T-helper 1 cell (primary cell): ENCODE measurements around the gene PTPA.
"Not testable (repeated sequence)": the region's sequence is repeated elsewhere in the genome, so short reads cannot be mapped to it uniquely, and the experiment has no call there.

Experiments used
- DNase-seq, 5 donors: peaks; one replicate each; pipeline ENCODE4 v3.0.0-alpha.2; 2012 to 2020

Gene PTPA

DNA sequence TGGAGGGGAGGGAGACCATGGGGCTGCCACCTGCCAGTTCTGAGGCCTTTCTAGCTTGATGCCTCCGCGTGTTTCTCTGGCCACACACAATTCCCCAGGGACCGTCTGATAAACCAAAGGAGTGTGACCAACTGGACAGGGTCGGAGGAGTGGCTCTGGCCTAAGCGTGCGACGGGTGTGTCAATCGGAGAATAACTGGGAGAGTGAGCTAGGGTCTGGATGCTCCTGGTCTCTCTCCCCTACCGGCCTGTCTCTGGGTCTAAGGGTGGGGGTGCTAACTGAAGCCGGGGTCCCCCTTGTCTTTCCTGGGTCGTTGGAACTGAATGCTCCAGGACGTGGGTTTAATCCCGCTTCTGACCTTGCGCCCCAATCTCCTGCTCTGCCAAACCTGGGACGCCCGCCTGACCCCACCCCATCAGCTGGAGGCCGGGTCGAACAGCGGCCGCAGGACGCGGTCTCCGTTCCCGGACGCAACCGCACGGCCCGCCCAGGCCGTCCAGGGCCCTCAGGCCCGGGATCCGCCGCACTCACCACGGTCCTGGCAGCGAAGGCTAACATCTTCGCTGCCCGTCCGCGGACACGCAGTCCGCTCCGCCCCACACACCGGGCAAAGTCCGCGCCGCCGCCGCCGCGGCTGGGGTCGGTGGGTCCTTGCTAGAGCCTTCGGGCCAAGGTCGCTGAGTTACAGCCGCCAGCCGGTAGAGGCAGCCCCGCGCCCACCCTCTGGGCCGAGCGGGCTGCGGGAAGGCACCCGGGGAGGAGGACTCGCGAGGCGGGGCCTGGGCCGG, 1.1 kb upstream of the PTPA start:
- DNase-seq = no peak

DNA sequence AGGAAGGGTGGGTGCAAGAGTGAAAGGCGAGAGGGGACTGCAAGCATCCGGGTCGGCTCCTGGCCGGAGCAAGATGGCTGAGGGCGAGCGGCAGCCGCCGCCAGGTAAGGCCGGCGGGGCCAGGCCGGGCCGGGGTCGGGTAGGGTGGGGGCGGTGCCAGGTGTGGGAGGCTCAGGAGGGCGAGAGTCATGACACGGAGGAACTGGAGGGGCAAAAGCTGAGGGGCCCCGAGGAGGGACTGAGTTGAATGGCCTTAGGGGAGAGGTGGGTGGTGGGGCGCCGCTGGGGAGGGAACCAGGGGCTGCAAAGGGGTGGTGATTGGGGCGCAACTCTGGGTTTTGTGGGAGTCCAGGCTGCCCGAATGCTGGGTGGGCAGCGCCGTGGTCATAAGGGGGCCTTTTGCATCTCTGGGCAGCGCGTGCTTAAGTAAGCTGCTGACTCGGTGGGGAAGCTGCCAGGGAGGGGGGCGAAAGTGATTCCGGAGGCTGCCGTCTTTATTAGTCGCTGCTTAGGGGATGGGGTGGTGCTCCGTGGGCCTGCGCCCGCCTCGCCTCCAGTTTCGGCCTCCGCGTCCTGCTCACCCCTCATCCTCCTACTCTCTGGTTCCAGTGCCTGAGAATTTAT, 425 bp downstream of the PTPA start:
- DNase-seq = peak in 3 of 5 donors; percentile 13 to 40 (median 19)

DNA sequence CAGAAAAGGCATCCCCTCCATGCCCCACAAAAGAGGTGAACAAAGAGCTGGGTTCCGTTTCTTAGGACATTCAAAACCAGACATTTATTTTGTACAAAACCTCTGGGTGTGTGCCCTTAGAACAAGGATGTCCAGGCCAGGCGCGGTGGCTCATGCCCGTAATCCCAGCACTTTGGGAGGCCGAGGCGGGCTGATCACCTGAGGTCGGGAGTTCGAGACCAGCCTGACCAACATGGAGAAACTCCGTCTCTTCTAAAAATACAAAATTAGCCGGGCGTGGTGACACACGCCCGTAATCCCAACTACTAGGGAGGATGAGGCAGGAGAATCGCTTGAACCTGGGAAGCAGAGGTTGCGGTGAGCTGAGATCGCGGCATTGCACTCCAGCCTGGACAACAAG, 1.3 kb downstream of the PTPA start:
- not testable (repeated sequence) for DNase-seq

DNA sequence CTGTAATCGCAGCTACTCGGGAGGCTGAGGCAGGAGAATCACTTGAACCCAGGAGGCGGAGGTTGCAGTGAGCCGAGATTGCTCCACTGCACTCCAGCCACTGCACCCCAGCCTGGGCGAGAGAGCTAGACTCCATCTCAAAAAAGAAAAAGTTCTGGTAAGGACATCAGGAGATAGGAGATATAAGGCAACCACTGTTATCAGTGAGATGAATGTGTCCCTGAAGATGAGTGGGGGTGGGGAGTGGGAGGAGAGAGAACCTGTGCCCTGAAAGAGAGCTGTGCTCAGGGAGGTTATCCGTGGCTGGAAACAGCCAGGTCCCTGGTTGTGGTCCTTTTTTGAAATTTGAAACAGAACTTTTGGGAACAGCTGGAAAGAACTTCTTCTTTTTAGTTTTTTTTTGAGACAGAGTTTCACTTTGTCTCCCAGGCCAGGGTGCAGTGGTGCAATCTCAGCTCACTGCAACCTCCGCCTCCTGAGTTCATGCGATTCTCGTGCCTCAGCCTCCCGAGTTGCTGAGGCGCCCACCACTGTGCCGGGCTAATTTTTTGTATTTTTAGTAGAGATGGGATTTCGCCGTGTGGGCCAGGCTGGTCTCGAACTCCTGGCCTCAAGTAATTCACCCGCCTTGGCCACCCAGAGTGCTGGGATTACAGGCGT, 2.6 kb downstream of the PTPA start:
- DNase-seq = no peak

DNA sequence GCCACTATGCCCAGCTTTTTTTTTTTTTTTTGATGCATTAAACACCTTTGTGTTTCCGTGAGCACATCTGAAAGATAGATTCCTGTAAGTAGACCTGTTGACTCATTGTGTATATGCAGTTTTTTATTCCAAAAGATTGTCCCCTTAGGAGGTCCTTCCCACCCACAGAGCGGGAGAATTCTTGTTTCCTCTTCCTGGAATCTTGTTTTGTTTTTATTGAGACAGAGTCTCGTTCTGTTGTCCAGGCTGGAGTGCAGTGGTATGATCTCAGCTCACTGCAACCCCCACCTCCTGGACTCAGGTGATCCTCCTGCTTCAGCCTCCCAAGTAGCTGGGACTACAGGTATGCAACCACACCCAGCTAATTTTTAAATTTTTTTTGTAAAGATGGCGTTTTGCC, 7.6 kb downstream of the PTPA start:
- no peak for DNase-seq

DNA sequence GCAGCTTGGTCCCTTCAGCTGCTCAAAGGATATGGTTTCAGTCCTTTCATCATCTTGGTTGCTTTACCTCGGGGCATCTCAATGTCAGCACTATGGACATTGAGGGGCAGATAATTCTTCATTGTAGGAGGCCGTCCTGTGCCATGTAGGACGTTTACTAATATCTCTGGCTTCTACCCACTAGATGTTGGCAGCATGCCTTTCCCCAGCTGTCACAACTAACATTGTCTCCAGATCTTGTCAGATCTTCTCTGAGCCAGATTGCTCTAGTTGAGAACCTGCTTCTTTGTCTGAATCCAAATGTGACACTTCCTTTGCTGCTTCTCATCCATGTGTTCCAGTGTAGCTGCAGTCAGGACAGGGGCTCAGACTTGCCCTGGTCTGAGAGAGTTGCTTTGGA, 10.3 kb downstream of the PTPA start:
- DNase-seq = no peak

DNA sequence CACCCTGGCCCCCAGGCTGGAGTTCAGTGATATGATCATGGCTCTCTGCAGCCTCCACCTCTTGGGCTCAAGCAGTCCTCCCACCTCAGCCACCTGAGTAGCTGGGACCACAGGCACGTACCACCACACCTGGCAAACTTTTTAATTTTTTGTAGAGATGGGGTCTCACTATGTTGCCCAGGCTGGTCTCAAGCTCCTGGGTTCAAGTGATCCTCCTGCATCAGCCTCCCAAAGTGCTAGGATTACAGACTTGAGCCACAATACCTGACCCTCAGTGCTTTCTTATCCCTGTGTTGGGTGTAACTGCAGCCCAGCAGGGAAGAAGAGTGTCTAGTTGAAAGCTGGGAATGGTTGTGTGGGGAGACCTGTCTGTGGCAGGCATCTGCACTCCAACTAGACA, 10.9 kb downstream of the PTPA start:
- DNase-seq = no peak

DNA sequence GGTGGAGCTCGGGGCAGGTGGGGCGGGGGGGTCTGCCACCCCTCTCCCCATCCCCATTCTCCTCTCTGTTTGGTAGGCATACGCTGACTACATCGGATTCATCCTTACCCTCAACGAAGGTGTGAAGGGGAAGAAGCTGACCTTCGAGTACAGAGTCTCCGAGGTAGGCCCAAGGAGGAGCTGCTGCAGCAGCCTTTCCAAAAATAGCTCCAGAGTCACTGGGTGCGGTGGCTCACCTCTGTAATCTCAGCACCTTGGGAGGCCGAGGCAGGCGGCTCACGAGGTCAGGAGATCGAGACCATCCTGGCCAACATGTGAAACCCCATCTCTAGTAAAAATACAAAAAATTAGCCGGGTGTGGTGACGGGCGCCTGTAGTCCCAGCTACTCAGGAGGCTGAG, 11.8 kb downstream of the PTPA start:
- not testable (repeated sequence) for DNase-seq

DNA sequence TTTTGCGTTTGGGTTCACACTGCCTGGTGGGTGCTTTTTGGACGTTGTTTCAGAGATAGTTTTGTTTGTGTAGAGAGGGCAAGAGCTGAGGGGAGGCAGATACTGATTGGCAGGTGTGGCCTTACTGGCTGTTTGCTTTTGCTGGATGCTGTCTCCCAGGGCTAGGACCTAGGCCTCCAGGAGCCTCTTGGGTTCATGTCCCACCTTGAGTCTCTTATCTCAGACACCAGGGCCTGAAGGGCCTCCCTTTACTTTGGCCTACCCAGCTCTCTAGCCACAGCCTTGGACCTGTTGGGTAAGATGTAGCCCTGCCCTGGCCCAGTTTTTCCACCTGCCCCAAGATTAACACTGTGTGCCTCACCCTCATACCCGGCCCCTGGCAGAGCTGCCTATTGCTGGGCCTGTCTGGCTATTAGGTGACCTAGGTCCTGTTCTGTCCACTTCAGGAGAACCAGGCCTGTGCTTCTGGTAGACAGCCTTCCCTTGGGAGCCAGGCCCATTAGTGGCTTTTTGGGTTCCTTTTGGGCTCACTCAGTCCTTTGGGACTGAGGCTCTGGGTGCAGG, 13.4 kb downstream of the PTPA start:
- no peak for DNase-seq

DNA sequence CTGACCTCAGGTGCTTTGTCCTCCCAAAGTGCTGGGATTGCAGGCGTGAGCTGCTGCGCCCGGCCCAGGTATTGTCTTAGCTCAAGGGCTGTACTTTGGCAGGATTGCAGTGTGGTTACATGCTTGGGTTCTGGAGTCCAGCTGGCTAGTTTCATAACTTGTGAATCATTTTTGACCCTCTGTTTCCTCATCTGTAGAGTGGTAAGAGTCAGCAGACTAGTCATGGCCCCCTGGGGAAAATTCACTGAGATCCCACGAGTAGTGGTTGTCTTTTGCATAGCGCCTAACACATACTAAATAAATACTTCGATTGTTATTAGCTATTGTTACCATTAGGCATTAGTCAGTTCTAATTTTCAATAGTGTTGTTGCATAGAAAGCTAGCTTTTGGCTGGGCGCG, 14.3 kb downstream of the PTPA start:
- no peak for DNase-seq

DNA sequence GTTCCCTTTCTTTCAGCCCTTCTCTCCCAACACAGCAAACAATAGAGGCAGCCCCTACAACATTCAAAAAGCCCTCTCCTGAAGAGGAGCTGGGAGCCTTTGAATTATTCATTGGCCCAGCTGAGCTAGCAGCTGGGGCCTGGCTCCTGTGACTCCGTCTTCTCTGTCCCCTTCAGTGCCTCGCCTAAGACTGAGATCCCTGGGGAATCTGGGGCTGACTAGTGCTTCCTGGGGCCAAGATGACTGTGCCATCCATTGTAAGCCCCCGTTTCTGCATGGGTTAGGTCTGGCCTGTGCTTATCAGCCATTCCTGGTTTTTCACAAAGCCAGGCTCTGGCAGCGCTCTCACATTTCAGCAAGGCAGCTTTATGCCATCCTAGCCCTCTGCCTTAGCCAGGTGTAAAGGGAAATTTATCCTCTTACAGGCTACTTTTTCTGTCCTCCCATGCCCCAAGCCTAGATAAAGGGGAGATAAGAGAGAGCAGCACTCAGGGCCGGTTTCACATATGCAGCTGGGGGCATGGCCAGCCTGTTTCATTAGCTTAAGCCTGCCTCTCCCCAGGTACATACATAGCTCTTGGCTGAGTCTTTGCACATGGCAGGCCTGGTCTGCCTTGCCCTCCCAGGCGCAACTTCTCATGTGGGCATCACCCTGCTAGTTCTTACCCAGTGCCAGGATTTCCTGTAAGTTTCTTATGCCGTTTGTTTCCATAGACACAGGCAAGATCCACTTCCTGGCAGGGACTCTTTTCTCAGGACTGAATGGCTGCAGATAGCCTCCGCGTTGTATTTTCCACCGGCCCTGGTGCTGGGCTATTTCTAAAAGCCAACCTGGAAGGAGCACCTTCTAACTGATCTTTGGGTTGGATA, 15.8 kb downstream of the PTPA start:
- DNase-seq = no peak

DNA sequence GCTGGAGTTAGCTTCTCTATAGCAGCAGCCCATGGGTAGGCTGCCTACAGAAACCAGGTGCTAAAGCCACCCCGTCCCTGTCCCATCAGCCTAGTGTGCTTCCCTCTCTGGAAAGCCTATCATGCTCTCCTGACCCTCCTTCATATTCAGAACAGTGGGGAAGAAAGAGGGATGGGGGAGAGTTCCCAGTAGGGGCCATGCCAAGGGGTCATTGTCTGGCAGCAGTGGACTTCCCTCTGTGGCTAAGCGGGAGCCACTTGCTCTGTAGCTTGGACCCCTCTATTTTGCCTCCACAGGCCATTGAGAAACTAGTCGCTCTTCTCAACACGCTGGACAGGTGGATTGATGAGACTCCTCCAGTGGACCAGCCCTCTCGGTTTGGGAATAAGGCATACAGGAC, 17.5 kb downstream of the PTPA start:
- no peak for DNase-seq

DNA sequence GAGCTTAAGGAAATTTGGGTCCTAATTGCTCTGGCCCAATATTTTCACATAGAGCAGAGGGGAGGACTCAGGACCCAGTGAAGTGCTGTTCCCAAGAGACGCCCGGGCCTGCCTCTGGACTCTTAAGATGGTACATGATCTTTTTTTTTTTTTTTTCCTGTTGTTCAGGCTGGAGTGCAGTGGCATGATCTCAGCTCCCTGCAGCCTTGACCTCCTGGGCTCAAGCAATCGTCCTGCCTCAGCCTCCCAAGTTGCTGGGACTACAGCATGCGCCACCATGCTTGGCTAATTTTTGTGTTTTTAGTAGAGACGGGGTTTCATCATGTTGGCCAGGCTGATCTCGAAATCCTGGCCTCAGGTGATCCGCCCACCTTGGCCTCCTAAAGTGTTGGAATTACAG, 19.1 kb downstream of the PTPA start:
- not testable (repeated sequence) for DNase-seq

DNA sequence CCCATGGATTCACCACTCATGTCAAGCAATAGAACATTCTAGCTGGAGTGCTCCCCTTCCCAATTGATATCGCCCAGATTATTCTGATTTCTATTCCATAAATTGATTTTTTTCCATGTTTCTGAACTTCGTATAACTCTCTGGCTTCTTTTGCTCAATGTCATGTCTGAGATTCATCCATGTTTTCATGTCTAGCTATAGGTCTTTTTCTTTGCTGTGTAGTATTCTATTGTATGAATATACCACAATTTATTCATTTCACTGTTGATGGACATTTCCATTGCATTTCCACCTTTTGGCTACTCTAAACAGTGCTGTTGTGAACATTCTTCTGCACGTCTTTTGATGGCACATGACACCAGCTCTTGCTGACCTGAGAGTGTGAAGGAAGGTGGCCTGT, 19.6 kb downstream of the PTPA start:
- no peak for DNase-seq

DNA sequence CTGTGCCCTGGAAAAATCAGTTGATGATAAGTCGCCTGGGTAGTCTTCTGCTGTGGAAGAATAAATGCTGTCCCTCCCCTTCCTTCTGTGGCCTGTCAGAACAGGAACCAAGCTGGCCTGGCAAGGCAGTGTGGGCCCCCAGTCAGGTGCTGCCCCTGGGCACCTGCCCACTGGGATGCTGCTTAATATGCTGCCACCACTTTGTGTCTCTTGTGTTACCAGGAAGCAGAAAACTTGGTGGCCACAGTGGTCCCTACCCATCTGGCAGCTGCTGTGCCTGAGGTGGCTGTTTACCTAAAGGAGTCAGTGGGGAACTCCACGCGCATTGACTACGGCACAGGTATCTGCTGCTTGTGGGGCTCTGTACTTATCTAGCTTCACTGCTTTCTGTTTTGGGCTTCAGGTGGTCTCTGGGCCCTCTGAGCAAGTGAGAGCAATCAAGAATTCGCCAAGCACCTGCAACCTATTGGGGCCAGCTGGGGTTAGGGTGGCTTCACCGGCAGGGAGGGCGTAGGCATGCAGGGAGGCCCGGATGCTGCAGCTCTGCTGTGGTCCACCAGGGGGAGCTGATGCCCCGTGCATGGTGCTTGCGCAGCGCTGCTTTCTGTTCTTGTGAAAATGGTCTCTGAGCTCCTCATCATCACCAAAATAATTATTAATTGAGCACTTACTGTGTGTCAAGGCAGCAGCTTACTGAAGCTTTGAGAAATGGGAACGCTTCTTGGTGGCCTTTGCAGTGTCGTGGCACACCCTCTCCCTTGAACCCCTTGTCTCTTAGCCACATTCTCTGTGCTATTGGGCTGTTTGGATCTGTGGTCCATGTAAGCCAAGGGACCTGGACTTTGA, 20.3 kb downstream of the PTPA start:
- peak; percentile 64 to 83 (median 73) for DNase-seq

DNA sequence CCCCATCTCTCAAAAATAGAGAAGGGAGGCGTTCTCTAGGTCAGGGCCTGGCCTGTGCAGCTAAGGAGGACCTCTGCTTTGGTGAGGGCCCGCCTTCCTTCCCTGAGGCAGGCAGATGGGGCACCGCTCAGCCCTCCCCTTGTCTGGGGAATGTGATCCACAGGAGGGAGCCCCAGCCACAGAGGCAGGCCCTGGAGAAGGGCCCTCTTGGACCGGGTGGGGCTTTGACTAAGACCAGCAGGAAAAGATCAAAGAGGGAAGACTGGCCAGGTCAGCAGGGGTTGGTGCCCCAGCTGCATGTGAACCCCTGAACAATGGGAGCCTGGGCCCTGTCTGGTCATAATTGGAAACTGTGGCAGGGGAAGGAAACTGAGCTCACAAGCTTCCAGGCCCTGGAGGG, 21.9 kb downstream of the PTPA start:
- no peak for DNase-seq

DNA sequence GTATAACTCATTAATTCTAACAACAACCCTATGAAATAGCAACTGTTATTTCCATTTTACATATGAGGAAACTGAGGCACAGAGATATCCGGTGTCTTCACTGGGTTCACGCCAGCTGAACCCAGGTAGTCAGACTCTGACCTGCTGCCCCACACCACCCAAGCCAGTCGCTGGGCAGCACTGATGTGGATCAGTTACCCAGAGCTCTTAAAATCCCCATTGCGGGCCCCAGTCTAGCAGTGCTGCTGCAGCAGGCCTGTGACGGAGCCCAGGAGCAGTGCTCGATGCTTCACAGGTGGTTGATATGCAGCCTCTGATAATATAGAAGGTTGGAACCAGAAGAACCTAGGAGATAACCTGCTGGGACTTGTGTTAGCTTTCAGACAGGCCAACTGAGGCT, 24.3 kb downstream of the PTPA start:
- DNase-seq = no peak

DNA sequence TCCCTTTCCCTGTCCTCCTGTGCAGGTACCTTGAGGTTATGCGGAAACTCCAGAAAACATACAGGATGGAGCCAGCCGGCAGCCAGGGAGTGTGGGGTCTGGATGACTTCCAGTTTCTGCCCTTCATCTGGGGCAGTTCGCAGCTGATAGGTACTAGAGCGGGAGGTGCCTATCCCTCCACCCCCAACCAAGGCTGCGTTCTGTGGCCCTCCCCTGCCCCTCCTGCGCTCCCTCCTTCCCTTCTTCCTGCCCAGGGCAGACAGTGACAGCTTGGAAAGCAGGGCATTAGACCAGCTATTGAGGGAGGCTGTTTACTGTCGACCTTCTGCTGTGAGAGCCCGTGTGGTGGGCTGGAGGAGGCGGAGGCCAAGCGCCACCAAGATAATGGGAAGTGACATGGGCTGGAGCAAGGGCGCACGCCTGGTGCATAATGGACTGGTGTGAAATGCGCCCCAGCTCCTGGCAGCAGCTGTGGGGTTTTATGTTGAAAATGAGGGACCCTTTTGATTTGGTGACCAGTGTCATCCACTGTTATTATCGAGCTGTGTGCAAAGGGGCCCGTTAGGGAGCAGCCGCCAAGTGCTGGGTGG, 25.3 kb downstream of the PTPA start:
- no peak for DNase-seq

DNA sequence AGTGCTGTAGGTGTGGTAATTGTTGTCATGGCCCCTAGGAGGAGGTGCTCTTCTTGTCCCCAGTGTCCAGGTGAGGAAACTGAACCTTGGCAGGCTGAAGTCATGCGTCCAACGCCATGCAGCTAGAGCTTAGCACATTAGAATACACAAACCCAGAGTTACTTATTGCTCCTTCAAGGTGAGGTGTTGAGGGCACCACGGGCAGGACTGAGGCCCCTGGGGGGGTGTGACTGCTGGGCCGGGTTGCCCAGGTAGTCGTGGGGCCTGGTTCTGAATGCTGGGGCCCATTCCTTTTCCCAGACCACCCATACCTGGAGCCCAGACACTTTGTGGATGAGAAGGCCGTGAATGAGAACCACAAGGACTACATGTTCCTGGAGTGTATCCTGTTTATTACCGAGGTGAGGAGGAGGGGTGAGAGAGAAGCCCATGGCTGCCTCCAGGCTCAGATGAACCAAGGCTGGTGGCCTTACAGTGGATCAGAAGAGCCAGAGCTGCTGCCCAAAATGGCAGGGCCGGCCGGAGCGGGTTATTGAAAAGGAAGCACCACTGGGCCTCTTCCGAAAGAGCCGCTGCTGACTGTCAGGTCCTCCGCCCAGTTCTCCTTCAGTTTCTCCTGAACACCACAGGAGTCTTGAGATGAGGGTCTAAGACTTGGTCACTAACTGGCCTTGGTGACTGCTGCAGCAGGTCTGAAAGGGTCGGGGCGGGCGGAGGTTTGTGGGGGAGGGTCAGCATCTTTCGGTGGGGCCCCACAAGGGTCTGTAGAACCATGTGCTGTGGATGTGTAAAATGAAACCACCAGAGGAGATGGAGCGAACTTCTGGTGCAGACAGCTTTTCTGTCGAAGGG, 26.3 kb downstream of the PTPA start:
- no peak for DNase-seq

DNA sequence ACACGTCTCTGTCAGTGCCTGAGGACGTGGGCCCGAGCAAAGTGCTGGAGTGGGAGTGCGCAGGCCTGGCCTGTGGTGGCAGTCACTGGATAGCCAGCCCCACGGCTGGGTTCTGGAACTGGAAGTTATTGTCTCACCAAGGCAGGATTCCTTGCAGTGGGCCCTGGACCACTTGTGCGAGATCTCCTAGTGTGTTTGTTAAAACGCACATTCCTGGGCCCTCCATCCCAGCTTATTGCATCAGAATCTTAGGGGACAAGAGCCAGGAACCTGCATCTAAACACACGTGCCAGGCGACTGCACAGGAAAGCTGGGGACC, 26.9 kb downstream of the PTPA start:
- no peak for DNase-seq
